WTC11 (cell line): ENCODE results near the gene TNFRSF1B. TPM values are rescaled to one million over a fixed set of nuclear protein-coding genes. Genes with fewer than 3 reads are reported as not detected.

ENCODE experiments used
- CREB1 ChIP-seq: sonication (generic); formaldehyde crosslinking; IDR thresholded peaks from 2 replicates; pipeline ENCODE4 v1.8.0; 2023; ENCODE audit warnings: mild to moderate bottlenecking, missing genetic modification reagents
- E2F5 ChIP-seq: sonication (generic); formaldehyde crosslinking; IDR thresholded peaks from 2 replicates; pipeline ENCODE4 v1.8.1; 2022; ENCODE audit warnings: mild to moderate bottlenecking, moderate library complexity, missing genetic modification reagents
- EMX1 ChIP-seq: fragments of 250-450 bp; sonication (Bioruptor Pico); IDR thresholded peaks from 2 replicates; pipeline ENCODE4 v1.8.0; 2021; ENCODE audit warnings: mild to moderate bottlenecking
- ESRRA ChIP-seq: sonication (generic); formaldehyde crosslinking; IDR thresholded peaks from 2 replicates; pipeline ENCODE4 v1.8.1; 2022; ENCODE audit warnings: mild to moderate bottlenecking, missing genetic modification reagents, borderline replicate concordance
- FOXK1 ChIP-seq: sonication (generic); formaldehyde crosslinking; IDR thresholded peaks from 2 replicates; pipeline ENCODE4 v1.8.0; 2022; ENCODE audit warnings: mild to moderate bottlenecking, moderate library complexity, missing genetic modification reagents
- MAX ChIP-seq: sonication (generic); formaldehyde crosslinking; IDR thresholded peaks from 2 replicates; pipeline ENCODE4 v1.8.0; 2022; ENCODE audit warnings: mild to moderate bottlenecking, missing genetic modification reagents
- MYBL2 ChIP-seq: sonication (generic); formaldehyde crosslinking; IDR thresholded peaks from 2 replicates; pipeline ENCODE4 v1.8.1; 2023; ENCODE audit warnings: mild to moderate bottlenecking, moderate library complexity, missing genetic modification reagents
- NR2C2 ChIP-seq: sonication (generic); formaldehyde crosslinking; IDR thresholded peaks from 2 replicates; pipeline ENCODE4 v1.8.0; 2022; ENCODE audit warnings: mild to moderate bottlenecking, missing genetic modification reagents
- PRDM15 ChIP-seq: sonication (generic); formaldehyde crosslinking; IDR thresholded peaks from 2 replicates; pipeline ENCODE4 v1.8.0; 2022; ENCODE audit warnings: missing genetic modification reagents
- SMAD4 ChIP-seq: sonication (generic); formaldehyde crosslinking; IDR thresholded peaks from 2 replicates; pipeline ENCODE4 v1.8.0; 2022; ENCODE audit warnings: mild to moderate bottlenecking, missing genetic modification reagents
- SOX15 ChIP-seq: fragments of 250-450 bp; sonication (Bioruptor Pico); IDR thresholded peaks from 2 replicates; pipeline ENCODE4 v1.9.0; 2021; ENCODE audit warnings: mild to moderate bottlenecking
- TEAD1 ChIP-seq: sonication (generic); formaldehyde crosslinking; IDR thresholded peaks from 2 replicates; pipeline ENCODE4 v1.8.0; 2022; ENCODE audit warnings: mild to moderate bottlenecking, missing genetic modification reagents
- ZBTB21 ChIP-seq: sonication (generic); formaldehyde crosslinking; IDR thresholded peaks from 2 replicates; pipeline ENCODE4 v1.8.1; 2023; ENCODE audit warnings: mild to moderate bottlenecking, missing genetic modification reagents, borderline replicate concordance
- ZBTB43 ChIP-seq: sonication (generic); formaldehyde crosslinking; IDR thresholded peaks from 2 replicates; pipeline ENCODE4 v1.8.1; 2023; ENCODE audit warnings: mild to moderate bottlenecking, missing genetic modification reagents
- ZNF138 ChIP-seq: sonication (generic); formaldehyde crosslinking; conservative IDR thresholded peaks from 2 replicates; pipeline ENCODE4 v1.8.1; 2022; ENCODE audit warnings: mild to moderate bottlenecking, moderate library complexity, missing genetic modification reagents
- ZNF219 ChIP-seq: sonication (generic); formaldehyde crosslinking; IDR thresholded peaks from 2 replicates; pipeline ENCODE4 v1.8.0; 2023; ENCODE audit warnings: missing genetic modification reagents, mild to moderate bottlenecking, borderline replicate concordance
- ZNF532 ChIP-seq: fragments of 250-450 bp; sonication (Bioruptor Pico); IDR thresholded peaks from 2 replicates; pipeline ENCODE4 v1.9.0; 2021; ENCODE audit warnings: mild to moderate bottlenecking, borderline replicate concordance
- total RNA-seq: library from RNA; stranded (reverse); gene quantifications from 3 replicates; pipeline ENCODE4 v1.2.3, GENCODE V29; 2021
- TF ChIP-seq, protein P1 (sequence below): sonication (generic); formaldehyde crosslinking; IDR thresholded peaks from 2 replicates; pipeline ENCODE4 v1.8.0; 2022; ENCODE audit warnings: mild to moderate bottlenecking, missing genetic modification reagents
- TF ChIP-seq, protein P2 (sequence below): sonication (generic); formaldehyde crosslinking; IDR thresholded peaks from 2 replicates; pipeline ENCODE4 v1.8.1; 2023; ENCODE audit warnings: mild to moderate bottlenecking, missing genetic modification reagents, borderline replicate concordance
- TF ChIP-seq, protein P3 (sequence below): fragments of 250-450 bp; sonication (Bioruptor Pico); IDR thresholded peaks from 2 replicates; pipeline ENCODE4 v1.9.0; 2021; ENCODE audit warnings: moderate library complexity, mild to moderate bottlenecking, inconsistent platforms, borderline replicate concordance

The TNFRSF1B gene
- total RNA-seq, 1 experiment from 2014 or later: 2.7 TPM

DNA sequence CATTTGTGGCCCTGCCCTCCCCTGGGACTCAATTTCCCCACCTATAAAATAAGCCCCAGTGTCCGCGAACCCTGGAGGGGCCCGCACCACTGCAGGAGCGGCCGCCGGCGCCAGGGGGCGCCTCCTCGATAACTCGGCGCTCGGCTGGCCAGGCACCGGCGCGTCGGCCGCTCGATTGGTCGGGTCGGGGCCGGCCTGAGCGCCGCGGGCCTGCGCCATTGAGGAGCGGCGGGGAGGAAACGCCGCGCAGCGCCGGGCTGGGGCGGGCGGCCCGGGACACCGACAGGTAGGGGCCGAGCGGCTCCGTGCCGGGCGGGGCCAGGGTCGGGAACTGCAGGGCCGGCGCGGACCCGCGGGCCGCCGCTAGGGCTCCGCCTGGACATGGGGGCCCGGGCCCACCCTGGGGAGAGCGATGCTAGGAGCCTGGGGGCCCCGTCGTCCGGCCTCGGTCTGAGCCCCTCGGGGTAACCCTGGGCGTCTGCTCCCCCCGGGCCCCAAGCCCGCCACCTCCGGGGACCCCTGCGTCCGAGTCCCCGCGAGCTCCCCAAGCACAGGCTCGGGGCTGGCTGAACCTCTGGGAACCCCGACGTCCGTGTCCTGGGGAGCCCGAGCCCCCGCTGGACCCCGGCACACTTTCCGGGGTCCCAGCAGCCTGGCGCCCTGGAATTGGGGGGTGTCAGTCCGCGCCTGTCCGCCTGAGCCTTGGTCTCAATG is 63.2 kb downstream of the TNFRSF1B start, which contains the start of gene VPS13D (continued):
- TF ChIP-seq TEAD1 (CRISPR knock-in tag) (peak; percentile 88), ZBTB43 (no peak), CREB1 (CRISPR knock-in tag) (no peak), MAX (CRISPR knock-in tag) (no peak), FOXK1 (CRISPR knock-in tag) (peak; percentile 66; the same call in 1 of the 2 replicates), NR2C2 (no peak), ZNF532 (CRISPR knock-in tag) (no peak; the same call in 1 of the 2 replicates), ZBTB21 (CRISPR knock-in tag) (no peak), PRDM15 (CRISPR knock-in tag) (no peak), SMAD4 (no peak), ZNF138 (CRISPR knock-in tag) (no peak), E2F5 (0 out of 2 replicates have a peak, but pooled peaks have one; percentile 61), ESRRA (CRISPR knock-in tag) (no peak), ZNF219 (no peak), MYBL2 (CRISPR knock-in tag) (no peak), SOX15 (no peak), EMX1 (CRISPR knock-in tag) (no peak)
- TF ChIP-seq, protein P1, sequence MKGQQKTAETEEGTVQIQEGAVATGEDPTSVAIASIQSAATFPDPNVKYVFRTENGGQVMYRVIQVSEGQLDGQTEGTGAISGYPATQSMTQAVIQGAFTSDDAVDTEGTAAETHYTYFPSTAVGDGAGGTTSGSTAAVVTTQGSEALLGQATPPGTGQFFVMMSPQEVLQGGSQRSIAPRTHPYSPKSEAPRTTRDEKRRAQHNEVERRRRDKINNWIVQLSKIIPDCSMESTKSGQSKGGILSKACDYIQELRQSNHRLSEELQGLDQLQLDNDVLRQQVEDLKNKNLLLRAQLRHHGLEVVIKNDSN (CRISPR knock-in tag): no peak
- TF ChIP-seq, protein P2, sequence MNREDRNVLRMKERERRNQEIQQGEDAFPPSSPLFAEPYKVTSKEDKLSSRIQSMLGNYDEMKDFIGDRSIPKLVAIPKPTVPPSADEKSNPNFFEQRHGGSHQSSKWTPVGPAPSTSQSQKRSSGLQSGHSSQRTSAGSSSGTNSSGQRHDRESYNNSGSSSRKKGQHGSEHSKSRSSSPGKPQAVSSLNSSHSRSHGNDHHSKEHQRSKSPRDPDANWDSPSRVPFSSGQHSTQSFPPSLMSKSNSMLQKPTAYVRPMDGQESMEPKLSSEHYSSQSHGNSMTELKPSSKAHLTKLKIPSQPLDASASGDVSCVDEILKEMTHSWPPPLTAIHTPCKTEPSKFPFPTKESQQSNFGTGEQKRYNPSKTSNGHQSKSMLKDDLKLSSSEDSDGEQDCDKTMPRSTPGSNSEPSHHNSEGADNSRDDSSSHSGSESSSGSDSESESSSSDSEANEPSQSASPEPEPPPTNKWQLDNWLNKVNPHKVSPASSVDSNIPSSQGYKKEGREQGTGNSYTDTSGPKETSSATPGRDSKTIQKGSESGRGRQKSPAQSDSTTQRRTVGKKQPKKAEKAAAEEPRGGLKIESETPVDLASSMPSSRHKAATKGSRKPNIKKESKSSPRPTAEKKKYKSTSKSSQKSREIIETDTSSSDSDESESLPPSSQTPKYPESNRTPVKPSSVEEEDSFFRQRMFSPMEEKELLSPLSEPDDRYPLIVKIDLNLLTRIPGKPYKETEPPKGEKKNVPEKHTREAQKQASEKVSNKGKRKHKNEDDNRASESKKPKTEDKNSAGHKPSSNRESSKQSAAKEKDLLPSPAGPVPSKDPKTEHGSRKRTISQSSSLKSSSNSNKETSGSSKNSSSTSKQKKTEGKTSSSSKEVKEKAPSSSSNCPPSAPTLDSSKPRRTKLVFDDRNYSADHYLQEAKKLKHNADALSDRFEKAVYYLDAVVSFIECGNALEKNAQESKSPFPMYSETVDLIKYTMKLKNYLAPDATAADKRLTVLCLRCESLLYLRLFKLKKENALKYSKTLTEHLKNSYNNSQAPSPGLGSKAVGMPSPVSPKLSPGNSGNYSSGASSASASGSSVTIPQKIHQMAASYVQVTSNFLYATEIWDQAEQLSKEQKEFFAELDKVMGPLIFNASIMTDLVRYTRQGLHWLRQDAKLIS (CRISPR knock-in tag): no peak
- TF ChIP-seq, protein P3, sequence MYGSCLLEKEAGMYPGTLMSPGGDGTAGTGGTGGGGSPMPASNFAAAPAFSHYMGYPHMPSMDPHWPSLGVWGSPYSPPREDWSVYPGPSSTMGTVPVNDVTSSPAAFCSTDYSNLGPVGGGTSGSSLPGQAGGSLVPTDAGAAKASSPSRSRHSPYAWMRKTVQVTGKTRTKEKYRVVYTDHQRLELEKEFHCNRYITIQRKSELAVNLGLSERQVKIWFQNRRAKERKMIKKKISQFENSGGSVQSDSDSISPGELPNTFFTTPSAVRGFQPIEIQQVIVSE (CRISPR knock-in tag): no peak
